Stimulated activated CD4-positive, alpha-beta T cell treated with anti-CD3 and anti-CD28 coated beads, Interleukin-15, amount 100 ng/mL, for 1 hour (primary cell): ENCODE measurements around the gene NCDN.

Source experiments
- DNase-seq, 2 donors: peaks; one replicate each; pipeline ENCODE4 v3.0.0-alpha.2; 2020; ENCODE audit warnings: low read depth in 1 of 2, low spot score in 1 of 2

The NCDN gene

GRCh38 chr1:35554266-35555211, 3.1 kb upstream of the NCDN start:
- DNase-seq = no peak

- no peak for DNase-seq
These were observed 2.4 kb upstream of the NCDN start for GRCh38 chr1:35555212-35555584.

DNA sequence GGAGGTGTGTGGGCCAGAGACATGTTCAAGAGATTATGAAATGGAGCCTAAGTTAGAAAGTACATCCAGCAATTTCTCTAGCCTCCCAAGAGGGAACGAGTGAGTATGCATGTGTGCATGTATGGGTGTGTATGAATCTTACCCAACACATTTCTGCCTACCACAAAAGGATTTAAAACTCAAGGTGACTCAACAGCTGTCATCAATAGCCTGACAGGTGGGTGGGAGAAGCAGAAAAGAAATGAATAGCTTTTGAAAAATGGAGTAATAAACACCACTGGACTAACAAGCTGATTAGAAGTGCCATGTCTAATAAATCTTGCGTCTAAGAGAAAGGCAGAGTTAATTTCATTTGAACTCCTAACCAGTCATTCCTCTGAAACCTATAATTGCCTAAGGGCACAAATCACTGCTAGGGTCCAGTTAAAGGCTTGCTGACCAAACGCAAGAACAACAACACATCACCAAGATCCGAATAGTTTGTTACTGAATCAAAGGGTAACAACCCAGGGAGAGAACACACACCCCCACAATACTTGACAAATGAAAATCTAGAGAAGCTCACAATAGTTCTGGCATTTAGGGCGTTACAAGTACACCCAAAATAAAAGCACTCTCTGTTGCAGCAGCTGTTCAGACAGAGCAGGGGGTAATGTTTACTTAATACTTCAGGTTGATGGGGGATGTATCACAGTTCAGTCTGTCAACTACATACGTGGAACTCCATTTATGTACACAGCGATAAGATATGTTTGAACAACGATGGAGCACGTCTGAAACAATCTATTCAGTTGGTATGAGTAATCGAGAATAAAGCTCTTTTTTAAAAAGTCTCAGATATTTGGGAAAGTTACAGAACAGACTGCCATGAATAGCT, 1.8 kb upstream of the NCDN start:
- no peak for DNase-seq

GRCh38 chr1:35556484-35557117, 998 bp upstream of the NCDN start:
- no peak for DNase-seq

- DNase-seq = no peak
These were observed 435 bp upstream of the NCDN start, which contains the start of gene KIAA0319L for GRCh38 chr1:35557118-35557610. KIAA0319L (minus strand) TSS chr1:35557403; CDS start chr1:35554491, 2,912 bp downstream.

DNA sequence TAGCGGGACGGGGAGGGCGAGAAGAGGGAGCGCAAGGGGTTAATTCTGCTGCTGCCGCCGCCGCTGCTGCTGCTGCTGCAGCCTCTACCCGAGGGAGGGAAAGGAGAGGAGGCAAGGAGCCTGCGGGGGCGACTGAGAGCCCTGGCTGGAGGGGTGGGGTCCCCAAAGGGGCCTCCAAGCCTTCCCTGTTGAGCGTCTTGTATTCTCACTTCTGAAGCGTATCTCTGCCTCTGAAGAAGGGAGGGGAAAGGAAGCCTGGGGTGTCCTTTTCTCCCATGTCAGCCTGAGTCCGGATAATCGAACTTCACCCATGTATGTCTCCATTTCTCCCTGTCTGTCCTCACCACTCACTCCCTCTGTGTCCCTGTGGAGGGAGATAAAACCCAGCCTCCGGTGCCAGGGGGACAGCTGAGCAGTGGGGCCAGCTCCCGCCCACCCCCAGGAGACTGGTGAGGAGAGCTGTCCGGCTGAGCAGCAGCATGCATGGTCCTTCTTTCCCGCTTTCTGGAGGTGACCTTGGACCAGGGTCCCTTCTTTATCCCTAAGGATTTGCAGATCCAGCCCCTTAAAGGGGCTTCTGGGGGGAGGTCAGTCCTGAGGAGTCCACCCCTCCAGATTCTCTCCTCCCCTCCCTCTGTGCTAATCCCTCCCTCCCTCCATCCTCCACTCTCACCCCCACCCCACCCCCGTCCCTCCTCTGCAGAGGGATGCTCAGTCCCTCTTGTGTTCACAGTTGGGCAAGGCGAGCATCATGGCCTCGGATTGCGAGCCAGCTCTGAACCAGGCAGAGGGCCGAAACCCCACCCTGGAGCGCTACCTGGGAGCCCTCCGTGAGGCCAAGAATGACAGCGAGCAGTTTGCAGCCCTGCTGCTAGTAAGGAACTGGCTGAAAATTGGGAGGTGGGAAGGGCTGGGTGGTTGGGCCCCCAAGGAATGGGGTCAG, 1.0 kb downstream of the NCDN start:
- no peak for DNase-seq

GRCh38 chr1:35559317-35559944, 1.8 kb downstream of the NCDN start:
- DNase-seq = no peak

DNA sequence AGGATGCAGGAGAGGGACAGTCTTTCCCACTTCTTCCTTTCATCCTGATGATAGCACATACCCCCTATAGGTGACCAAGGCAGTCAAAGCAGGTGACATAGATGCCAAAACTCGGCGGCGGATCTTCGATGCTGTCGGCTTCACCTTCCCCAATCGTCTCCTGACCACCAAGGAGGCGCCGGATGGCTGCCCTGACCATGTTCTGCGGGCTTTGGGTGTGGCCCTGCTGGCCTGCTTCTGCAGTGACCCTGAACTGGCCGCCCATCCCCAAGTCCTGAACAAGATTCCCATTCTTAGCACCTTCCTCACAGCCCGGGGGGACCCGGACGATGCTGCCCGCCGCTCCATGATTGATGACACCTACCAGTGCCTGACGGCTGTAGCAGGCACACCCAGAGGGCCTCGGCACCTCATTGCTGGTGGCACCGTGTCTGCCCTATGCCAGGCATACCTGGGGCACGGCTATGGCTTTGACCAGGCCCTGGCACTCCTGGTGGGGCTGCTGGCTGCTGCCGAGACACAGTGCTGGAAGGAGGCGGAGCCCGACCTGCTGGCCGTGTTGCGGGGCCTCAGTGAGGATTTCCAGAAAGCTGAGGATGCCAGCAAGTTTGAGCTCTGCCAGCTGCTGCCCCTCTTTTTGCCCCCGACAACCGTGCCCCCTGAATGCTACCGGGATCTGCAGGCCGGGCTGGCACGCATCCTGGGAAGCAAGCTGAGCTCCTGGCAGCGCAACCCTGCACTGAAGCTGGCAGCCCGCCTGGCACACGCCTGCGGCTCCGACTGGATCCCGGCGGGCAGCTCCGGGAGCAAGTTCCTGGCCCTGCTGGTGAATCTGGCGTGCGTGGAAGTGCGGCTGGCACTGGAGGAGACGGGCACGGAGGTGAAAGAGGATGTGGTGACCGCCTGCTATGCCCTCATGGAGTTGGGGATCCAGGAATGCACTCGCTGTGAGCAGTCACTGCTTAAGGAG, 2.9 kb downstream of the NCDN start:
- no peak for DNase-seq

DNA sequence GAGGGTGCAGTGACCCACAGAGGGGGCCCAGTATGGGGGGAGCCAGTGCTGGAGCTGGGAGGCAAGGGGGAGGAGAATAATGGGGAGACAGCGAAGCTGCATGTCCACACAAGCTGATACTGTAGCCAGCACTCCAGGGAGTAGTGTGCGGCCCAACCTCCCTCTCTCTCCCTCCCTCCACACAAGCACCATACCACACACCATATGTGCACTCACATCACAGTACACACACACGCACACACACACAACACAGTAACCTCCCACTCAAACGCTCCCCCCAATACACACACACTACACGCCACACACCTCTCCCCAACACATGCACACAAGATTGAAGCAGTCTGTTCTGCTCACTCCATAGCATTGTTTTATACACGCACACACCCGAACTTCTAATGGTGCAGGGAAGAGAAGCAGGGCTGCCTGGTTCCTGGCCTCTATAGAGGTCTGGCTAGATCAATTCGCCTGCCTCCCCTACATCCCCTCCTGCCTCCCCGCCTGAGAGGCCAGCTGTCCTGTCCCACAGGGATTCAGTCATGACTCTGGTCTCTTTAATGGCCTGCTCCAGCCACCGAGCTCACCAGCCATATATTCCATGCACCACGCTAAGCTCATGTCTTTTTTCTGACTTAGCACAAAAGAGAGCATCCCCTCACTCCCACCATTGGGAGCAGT, 3.8 kb downstream of the NCDN start:
- no peak for DNase-seq

DNA sequence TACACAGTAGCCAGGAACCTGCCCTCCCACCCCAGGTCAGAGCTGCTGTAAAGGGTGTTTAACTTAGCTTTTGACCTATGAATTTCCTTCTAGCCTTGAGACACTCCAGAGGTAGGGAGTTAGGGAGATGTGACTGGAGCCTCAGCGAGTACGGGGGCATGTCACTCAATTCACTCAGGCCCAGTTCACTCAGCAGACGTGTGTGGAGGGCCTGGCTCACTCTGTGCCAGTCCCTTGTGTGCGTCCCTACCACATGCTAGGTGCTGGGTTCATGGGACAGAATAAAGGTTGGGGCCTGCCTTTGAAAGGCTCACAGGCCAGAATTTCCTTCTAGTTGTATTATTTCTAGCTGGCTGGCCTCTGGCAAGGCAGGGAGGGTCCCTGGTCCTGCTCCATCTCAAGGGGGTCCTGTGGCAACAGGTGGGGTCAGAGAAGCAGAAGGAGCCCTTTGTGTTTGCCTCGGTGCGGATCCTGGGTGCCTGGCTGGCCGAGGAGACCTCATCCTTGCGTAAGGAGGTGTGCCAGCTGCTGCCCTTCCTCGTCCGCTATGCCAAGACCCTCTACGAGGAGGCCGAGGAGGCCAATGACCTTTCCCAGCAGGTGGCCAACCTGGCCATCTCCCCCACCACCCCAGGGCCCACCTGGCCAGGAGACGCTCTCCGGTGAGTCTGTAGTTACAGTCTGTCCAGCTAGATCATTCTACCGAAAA, 4.5 kb downstream of the NCDN start:
- no peak for DNase-seq

DNA sequence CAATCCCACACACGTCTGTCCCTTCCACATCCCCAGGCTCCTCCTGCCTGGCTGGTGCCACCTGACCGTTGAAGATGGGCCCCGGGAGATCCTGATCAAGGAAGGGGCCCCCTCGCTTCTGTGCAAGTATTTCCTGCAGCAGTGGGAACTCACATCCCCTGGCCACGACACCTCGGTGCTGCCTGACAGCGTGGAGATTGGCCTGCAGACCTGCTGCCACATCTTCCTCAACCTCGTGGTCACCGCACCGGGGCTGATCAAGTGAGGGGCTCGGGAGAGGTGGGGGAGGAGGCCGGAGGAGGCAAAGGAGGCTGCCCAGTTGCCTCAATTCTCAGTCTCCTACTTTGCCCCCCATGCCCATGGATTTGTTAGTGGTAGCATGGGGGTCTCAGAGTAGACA, 5.6 kb downstream of the NCDN start:
- DNase-seq = no peak

DNA sequence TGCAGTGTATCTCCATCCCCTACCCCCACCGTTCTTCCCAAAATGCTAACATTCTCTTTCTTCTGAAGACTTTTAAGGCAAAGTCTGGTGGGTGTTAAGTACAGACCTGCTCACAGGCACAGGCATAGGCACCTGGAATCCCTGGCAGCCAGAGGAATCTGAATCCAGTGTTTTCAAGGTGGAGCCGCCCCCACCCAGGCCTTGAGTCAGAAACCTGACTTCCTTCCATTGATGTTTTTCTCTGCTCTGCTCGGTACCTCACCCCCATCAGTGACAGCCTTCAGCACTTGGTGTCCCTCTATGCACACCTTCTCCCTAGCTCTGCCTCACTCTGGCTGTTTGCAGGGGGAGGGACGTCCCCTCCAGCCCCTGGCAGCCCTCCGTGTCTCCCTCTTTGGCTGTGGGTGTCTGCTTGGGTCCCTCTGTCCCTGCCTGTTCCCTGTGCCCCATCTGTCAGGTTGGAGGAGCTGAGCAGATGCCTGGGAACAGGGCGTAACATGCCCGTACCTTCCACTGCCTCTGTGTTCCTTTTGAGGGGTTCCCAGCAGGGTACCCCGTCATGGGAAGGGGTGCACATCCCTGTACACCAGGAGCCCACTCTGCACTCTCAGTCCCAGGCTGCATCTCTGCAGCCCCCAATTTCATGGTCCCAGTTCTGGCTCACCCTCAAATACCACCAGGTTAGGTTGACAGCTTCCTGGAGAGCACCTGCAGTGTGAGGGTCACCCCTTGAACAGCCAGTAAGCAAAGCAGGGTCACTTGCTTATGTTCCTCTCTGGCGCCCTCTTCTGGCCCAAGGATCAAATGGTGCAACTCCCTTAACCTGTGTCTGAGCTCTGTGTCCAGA, 6.7 kb downstream of the NCDN start:
- DNase-seq = peak; percentile 51 to 60

DNA sequence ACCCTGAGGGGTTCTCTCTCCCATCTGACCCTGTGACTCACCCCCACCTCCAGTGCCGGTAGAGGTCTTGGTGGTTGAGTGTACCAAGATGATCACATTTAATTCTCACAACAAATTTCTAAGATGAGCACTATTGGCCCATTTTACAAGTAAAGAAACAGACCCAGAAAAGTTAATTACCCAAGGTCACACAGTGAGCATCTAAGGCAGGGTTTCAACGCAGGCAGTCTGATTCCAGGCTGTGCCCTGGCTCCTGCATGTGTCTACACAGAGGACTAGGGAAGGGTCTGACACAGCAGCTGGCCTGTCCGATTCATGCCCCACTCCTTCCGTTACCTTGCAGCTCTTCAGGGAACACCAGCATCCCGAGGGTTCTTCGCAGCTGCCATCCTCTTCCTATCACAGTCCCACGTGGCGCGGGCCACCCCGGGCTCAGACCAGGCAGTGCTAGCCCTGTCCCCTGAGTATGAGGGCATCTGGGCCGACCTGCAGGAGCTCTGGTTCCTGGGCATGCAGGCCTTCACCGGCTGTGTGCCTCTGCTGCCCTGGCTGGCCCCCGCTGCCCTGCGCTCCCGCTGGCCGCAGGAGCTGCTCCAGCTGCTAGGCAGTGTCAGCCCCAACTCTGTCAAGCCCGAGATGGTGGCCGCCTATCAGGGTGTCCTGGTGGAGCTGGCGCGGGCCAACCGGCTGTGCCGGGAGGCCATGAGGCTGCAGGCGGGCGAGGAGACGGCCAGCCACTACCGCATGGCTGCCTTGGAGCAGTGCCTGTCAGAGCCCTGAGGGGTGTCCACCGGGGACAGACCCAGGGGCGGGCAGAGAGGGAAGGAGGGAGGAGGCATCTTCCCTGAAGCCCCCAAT, 7.5 kb downstream of the NCDN start:
- DNase-seq = no peak

DNA sequence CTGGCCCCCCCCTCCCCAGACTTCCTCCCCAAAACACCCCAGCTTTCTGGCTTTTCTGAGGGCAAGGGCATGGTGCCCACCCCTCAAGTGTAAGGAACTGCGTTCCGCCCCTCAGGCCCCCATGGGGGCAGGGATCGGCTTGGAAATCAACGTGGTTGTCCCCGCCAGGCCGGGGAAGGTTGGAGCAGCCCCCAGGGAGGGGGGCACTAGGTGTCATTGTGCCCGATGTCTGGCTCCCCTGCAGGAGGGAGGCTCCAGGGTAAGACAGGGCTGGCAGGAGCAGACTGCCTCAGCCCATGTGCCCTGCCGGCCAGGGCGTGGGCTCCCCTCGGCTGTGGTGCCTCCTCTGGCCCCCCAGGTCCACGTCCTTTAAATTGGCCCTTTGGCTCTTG, 8.1 kb downstream of the NCDN start:
- DNase-seq = no peak

- DNase-seq = no peak
These were observed 10.5 kb downstream of the NCDN start for GRCh38 chr1:35567947-35568558.
